Measurements from ENCODE around the gene IFI27L2.

Gene IFI27L2

DNA sequence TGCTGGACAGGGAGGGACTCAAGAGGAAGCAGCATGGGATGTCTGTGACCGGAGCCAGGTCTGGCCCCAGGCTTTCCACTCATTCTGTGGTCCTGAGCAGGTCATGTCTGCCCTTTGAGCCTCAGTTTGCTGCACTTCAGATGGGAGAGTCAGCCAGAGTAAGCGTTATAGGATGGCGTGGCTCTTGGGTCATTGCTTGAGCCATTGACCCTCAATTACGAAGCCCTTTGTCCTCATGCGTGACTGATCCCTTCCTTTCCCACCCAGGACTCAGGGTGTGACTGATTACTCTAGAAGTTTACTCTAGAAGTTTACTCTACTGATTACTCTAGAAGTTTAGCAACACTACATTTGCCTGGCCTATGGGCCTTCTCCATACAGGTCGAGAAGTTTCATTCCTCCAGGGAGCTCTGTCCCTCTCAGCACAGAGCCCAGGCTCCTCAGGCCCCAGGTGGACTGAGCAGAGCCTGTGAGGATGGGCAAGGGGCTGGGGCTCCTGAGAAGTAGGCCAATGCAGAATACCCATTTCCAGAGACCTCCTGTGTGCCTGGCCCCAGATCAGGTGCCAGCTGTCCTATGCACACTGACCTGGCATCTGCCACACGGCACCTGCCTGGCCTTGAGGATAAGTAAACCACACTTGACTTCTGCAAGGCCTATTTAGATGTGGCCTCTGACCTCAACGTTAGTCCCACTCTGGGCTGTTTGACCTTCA, 26.5 kb downstream of the IFI27L2 start:
- H3K27ac ChIP-seq, result no peak overlapping the region
- ChIA-PET POLR2A (ENCODE audit: low non-redundant PET) (no interaction called here), CTCF (no interaction called here)
- DNase-seq (ENCODE audit: low spot score), result no peak
- TF ChIP-seq, protein P1, sequence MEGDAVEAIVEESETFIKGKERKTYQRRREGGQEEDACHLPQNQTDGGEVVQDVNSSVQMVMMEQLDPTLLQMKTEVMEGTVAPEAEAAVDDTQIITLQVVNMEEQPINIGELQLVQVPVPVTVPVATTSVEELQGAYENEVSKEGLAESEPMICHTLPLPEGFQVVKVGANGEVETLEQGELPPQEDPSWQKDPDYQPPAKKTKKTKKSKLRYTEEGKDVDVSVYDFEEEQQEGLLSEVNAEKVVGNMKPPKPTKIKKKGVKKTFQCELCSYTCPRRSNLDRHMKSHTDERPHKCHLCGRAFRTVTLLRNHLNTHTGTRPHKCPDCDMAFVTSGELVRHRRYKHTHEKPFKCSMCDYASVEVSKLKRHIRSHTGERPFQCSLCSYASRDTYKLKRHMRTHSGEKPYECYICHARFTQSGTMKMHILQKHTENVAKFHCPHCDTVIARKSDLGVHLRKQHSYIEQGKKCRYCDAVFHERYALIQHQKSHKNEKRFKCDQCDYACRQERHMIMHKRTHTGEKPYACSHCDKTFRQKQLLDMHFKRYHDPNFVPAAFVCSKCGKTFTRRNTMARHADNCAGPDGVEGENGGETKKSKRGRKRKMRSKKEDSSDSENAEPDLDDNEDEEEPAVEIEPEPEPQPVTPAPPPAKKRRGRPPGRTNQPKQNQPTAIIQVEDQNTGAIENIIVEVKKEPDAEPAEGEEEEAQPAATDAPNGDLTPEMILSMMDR (conservative IDR thresholded peaks at IDR 0.05; ENCODE audit: low read depth), result no peak

DNA sequence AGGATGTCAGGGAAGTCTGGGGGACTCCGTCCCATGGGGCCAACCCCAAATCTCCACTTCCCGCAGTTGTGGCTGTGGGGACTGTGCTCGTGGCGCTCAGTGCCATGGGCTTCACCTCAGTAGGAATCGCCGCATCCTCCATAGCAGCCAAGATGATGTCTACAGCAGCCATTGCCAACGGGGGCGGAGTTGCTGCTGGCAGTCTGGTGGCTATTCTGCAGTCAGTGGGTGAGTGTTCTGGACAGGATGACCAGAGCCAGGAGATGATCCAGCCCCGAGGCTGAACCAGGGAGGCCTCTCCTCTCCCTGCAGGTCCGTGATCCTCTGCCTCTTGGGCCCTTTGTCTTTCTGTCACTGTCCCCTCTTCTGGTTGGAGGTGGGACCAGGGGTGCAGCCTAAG, 27.7 kb downstream of the IFI27L2 start:
- no peak overlapping the region for H3K27ac ChIP-seq
- TF ChIP-seq, protein P1 (conservative IDR thresholded peaks at IDR 0.05; ENCODE audit: low read depth), result no peak
- ChIA-PET POLR2A (ENCODE audit: low non-redundant PET) (no interaction called here), CTCF (no interaction called here)
- no peak for DNase-seq (ENCODE audit: low spot score)

DNA sequence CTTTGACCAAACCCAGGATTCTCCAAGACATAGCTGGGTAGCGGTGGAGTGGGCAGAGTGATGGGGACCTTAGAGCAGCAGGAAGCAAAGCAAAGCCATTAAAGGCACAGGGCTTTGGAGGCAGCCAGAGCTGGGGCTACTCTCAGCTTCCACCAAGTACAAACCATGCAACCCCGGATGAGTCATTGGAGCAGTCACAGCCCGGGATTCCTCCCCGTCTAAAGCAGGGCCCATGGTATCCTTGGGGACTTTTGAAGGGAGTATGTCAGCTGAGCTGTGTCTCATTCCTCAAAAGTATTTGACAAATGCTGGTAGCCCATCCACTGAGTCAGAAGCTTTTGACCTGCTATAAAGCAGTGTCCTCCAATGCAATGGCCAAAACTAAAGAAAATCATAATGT, 28.6 kb downstream of the IFI27L2 start:
- CTCF ChIA-PET, result interaction anchor here (0.5 kb wide), 1 partner anchor 99 kb away, joined by 3 read pairs; no protein-coding TSS in a partner anchor
- POLR2A ChIA-PET (ENCODE audit: low non-redundant PET), result no interaction called here
- H3K27ac ChIP-seq, result no peak overlapping the region
- peak; percentile 31 for DNase-seq (ENCODE audit: low spot score)
- TF ChIP-seq, protein P1 (conservative IDR thresholded peaks at IDR 0.05; ENCODE audit: low read depth), result no peak

DNA sequence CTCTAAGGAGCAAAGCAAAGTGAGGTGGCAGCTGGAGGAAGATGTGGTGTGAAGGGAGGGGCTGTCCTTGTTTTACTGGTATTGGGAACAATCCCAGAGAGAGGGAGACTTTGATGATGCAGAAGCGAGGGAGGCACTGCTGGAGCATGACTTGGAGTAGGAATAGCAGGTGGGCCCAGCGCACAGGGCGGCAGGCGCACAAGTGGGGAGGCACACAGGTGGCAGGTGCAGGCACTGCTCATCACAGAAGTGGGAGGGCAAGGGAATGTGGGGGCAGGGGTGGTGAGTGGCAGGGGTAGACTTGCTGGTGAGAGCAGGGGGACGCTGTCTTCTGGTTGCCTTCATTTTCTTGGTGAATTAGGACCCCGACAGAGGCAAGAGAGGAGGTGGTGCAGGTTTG, 30.4 kb downstream of the IFI27L2 start:
- TF ChIP-seq, protein P1 (conservative IDR thresholded peaks at IDR 0.05; ENCODE audit: low read depth), result no peak
- DNase-seq (ENCODE audit: low spot score), result no peak
- CTCF ChIA-PET, result no interaction called here
- H3K27ac ChIP-seq, result no peak overlapping the region
- POLR2A ChIA-PET (ENCODE audit: low non-redundant PET), result no interaction called here

DNA sequence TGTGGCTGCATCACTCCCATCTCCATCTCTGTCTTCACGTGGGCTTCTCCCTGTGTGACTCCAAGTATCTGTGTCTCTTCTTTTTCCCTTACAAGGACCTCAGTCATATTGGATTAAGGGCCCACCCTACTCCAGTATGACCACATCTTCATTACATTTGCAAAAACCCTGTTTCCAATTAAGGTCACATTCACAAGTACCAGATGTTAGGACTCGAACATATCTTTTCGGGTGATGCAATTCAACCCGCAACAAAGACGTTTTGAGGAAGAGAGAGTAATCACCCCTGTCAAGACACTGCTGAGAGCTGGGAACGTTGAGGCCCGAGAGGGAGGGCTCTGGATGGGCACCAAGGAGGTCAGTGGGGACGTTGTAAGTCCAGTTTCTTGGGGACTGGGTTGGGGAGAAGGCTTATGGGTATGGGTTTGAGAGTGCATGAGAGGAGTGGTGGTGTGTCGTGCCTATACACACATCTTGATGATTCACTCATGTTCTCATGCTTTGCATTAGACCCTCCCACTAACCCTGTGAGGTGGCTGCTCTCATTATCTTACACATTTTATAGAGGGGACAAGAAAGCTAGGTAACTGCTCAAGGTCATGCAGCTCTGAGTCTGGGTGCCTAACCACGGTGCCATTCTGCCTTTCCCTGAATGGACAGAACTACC, 30.9 kb downstream of the IFI27L2 start:
- TF ChIP-seq, protein P1 (conservative IDR thresholded peaks at IDR 0.05; ENCODE audit: low read depth), result no peak
- H3K27ac ChIP-seq, result no peak overlapping the region
- ChIA-PET POLR2A (ENCODE audit: low non-redundant PET) (no interaction called here), CTCF (no interaction called here)
- DNase-seq (ENCODE audit: low spot score), result no peak

DNA sequence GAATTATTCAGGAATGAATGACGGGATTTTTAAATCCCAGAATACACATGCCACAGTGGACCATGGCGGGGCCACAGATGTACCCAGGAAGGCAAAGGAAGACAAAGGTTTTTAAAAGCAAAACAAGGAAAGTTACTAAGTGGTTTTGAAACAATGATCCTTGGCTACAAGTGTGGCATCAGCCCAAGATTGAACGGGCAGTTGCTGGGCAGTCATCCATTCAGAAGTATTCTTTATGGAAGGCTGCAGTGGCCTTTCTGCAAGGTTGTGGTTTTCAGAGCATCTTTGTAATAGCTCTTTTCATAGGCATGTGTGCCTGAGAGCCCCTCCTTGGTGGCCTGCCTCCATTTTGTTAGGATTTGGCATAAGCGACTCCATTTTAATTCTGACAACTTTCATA, 32.3 kb downstream of the IFI27L2 start:
- ChIA-PET POLR2A (ENCODE audit: low non-redundant PET) (interaction anchor here (0.6 kb wide), 1 partner anchor 72 kb away, joined by 4 read pairs; no protein-coding TSS in a partner anchor), CTCF (no interaction called here)
- no peak overlapping the region for H3K27ac ChIP-seq
- TF ChIP-seq, protein P1 (conservative IDR thresholded peaks at IDR 0.05; ENCODE audit: low read depth), result no peak
- DNase-seq (ENCODE audit: low spot score), result no peak
